GM19099 (cell line): Measurements from ENCODE around the gene RNASE11.

Experiments
- POLR2A ChIP-seq: IDR thresholded peaks from 3 replicates; pipeline ENCODE4 v1.6.1; 2011; ENCODE audit warnings: low read depth; ENCODE audit not compliant: insufficient read length; ENCODE audit errors: extremely low read depth

Gene RNASE11

GRCh38 chr14:20564501-20564997 lies 23.3 kb downstream of the RNASE11 start:
- no peak for TF ChIP-seq POLR2A

DNA sequence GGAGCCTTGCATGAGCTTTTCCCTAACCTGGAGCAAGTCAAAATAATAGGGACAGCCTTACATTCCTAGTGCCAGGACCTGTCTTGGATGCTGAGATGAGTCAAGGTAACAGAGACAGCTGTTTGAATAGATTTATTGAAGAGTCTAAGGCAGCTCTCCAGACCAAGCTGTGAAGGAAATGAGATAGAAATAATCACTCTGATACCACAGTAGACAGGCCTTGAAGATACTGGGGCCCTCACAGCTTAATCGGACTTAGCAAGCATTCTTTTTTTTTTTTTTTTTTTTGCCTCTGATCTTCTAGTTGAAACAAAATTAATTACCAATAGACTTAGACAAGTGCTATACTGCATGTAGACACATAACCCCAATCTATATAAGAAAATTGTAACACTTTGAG lies 23.8 kb downstream of the RNASE11 start:
- TF ChIP-seq POLR2A: no peak

DNA sequence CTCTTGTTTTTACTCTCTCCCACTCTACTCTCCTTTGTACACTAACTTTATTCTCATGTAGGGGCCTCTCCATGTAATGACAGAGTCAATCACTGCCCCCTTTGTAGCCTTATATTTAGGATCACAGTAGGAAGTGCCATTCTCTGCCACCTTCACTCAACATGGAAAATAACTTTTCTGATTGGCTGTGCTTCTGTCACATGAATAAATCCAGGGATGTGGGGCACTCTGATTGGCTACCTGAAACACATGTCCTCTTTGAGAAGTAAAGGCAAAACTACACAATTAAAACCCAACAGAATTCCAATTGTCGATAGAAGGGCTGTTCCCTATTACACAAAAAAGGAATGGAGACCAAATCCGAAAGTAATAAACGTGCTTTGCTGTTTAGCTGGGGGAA lies 26.8 kb downstream of the RNASE11 start, which contains the start of gene RNASE9:
RNASE9 (minus strand) TSS at position 87 of the 400 bp plus-strand sequence.
- TF ChIP-seq POLR2A: no peak

DNA sequence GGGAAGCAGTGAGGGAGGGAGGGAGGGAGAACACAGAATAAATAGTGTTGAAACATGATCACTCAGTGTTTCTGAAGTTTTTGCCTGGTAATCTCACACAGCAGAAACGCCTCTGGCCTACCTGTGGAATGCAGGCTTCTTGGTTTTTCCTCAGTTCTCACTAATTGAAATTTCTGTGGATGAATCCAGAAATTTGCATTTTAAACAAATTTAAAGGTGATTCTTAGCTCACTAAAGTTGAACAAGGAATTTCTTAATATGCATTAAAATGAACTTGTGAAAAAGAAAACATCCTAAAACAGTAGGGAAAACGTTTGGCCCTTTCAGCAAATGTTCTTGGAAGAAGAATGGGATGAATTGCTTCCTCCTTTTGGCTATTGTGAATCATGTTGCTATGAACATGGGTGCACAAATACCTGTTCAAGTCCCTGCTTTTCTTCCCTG lies 28.3 kb downstream of the RNASE11 start:
- no peak for TF ChIP-seq POLR2A

- no peak for TF ChIP-seq POLR2A
Observed at GRCh38 chr14:20557212-20557542, 30.6 kb downstream of the RNASE11 start.

- TF ChIP-seq POLR2A: no peak
Observed at GRCh38 chr14:20556500-20557211, 31.1 kb downstream of the RNASE11 start.

GRCh38 chr14:20555845-20556244 lies 32.0 kb downstream of the RNASE11 start:
- no peak for TF ChIP-seq POLR2A

- TF ChIP-seq POLR2A: no peak
Observed at GRCh38 chr14:20553024-20553423, 34.8 kb downstream of the RNASE11 start.

DNA sequence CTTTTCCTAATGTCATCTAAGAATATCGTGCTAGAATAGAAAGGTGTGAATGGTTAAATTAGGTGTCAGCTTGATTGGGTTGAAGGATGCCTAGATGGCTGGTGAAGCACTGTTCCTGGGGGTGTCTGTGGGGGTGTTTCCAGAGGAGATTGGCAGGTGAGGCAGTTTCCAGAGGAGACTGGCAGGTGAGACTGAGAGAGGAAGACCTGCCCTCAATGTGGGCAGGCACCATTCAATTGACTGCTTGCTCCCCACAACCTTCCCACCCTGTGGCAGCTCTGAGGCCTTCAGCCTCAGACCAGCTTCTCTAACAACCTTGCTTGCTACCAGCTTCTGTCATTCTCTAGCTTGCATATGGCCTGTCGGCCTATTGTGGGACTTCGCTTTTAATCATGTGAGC lies 36.2 kb downstream of the RNASE11 start:
- TF ChIP-seq POLR2A: no peak

DNA sequence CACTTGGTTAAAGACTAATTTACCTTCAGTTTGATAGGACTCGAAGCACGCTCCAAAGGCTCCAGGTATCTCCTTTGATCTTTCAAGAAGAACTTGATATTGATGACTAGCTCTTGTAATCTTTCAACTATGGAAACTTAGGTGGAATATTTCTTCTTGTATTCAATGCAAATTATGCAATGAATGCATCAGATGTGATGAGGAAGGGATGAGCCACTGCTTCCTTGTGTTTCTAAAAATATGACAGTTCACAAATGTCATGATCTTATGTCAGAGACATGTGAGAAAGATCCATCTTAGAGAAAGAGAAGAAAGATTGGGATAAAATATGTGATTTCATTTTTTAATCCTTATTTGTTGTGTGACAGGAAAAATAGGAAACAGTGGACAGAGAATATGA lies 36.9 kb downstream of the RNASE11 start:
- TF ChIP-seq POLR2A: no peak

GRCh38 chr14:20548414-20549158 lies 39.2 kb downstream of the RNASE11 start:
- TF ChIP-seq POLR2A: no peak

DNA sequence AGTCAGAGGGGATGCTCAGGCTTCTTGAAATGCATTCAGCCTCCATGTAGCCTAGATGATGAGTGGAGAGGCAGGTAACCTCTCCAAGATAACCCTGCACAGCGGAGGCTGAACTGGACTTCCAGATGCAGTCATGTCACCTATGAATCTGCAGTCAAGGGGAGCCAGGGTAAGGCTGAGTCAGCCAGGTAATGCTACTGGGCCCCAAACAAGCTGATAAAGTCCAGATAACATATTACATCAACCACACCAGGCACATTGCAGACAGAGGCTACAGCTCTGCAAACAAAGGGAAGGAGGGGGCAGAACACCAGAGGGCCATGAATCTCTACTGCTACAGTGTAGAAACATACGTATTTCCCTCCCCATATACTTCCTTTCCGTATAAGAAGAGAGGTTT lies 40.9 kb downstream of the RNASE11 start:
- TF ChIP-seq POLR2A: no peak

DNA sequence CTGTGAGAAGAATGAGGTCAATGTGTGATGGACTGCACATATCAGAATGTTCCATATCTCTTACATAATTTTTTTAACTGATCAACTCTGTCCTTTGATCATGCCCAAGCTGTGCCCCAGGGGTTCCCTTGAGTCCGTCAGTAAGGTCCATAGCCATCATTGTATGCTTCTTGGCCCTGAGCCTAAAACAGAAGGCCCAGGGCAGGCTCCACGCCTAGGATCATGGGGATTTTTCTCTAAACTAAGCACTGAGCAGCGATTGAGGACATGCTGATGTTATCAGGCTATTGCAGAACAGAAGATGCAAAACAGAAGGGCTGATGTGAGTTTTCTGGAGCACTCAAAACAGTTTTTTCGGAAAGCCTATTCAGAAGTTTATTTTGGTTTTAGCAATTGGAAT lies 47.9 kb downstream of the RNASE11 start:
- TF ChIP-seq POLR2A: no peak
